WTC11 (cell line): ENCODE measurements around the gene BNIP2. TPM values are rescaled to one million over a fixed set of nuclear protein-coding genes. Genes with fewer than 3 reads are reported as not detected.

Source experiments
- ATAC-seq: fragments of 200-7000 bp; cut with Tn5 transposase; 2 replicates; pipeline ENCODE4 v1.10.0; 2021; ENCODE audit warnings: mild to moderate bottlenecking, moderate library complexity
- CTCF ChIA-PET: fragments of 300-600 bp; sonication (Branson Sonifier 250); formaldehyde crosslinking; loops from one replicate; lab custom pipeline; 2021; ENCODE audit warnings: antibody characterized with exemption; lab: Charles Lee
- POLR2A ChIA-PET: fragments of 350-600 bp; sonication (Branson Sonifier 250); formaldehyde crosslinking; loops from one replicate; lab custom pipeline; 2021; ENCODE audit warnings: antibody characterized with exemption; lab: Charles Lee
- DNase-seq: peaks from one replicate; pipeline ENCODE4 v3.0.0; 2021; ENCODE audit warnings: low spot score
- H3K27ac Mint-ChIP-seq: 2 replicates; pipeline ENCODE4 v1.8.0; 2021; ENCODE audit warnings: mixed read lengths
- H3K27me3 Mint-ChIP-seq: 2 replicates; pipeline ENCODE4 v1.8.0; 2021; ENCODE audit warnings: low read depth, mild to moderate bottlenecking, moderate library complexity, mixed read lengths
- H3K36me3 Mint-ChIP-seq: 2 replicates; pipeline ENCODE4 v1.8.0; 2021; ENCODE audit warnings: mixed read lengths
- H3K4me1 Mint-ChIP-seq: 2 replicates; pipeline ENCODE4 v1.8.0; 2022; ENCODE audit warnings: mixed read lengths
- H3K4me3 Mint-ChIP-seq: 2 replicates; pipeline ENCODE4 v1.8.0; 2021; ENCODE audit warnings: mild to moderate bottlenecking, moderate library complexity, mixed read lengths
- H3K9me3 Mint-ChIP-seq: 2 replicates; pipeline ENCODE4 v1.8.0; 2021; ENCODE audit warnings: mixed read lengths
- ATF1 ChIP-seq: sonication (generic); formaldehyde crosslinking; IDR thresholded peaks from 2 replicates; pipeline ENCODE4 v1.8.1; 2023; ENCODE audit warnings: mild to moderate bottlenecking, moderate library complexity, missing genetic modification reagents
- FOXK1 ChIP-seq: sonication (generic); formaldehyde crosslinking; IDR thresholded peaks from 2 replicates; pipeline ENCODE4 v1.8.0; 2022; ENCODE audit warnings: mild to moderate bottlenecking, moderate library complexity, missing genetic modification reagents
- FOXP1 ChIP-seq: sonication (generic); formaldehyde crosslinking; IDR thresholded peaks from 2 replicates; pipeline ENCODE4 v1.8.0; 2022; ENCODE audit warnings: missing genetic modification reagents, mild to moderate bottlenecking, moderate library complexity, borderline replicate concordance
- GABPB1 ChIP-seq: sonication (generic); formaldehyde crosslinking; IDR thresholded peaks from 2 replicates; pipeline ENCODE4 v1.8.1; 2023; ENCODE audit warnings: mild to moderate bottlenecking, missing genetic modification reagents
- JAZF1 ChIP-seq: fragments of 250-450 bp; sonication (Bioruptor Pico); IDR thresholded peaks from 2 replicates; pipeline ENCODE4 v1.9.0; 2021; ENCODE audit warnings: moderate library complexity, mild to moderate bottlenecking, inconsistent platforms
- KAT7 ChIP-seq: sonication (generic); formaldehyde crosslinking; IDR thresholded peaks from 2 replicates; pipeline ENCODE4 v1.8.1; 2023; ENCODE audit warnings: missing genetic modification reagents, mild to moderate bottlenecking, borderline replicate concordance
- OVOL2 ChIP-seq: fragments of 250-450 bp; sonication (Bioruptor Pico); IDR thresholded peaks from 2 replicates; pipeline ENCODE4 v1.9.0; 2021; ENCODE audit warnings: mild to moderate bottlenecking, borderline replicate concordance
- PRRX2 ChIP-seq: fragments of 250-450 bp; sonication (Bioruptor Pico); IDR thresholded peaks from 2 replicates; pipeline ENCODE4 v1.8.0; 2021; ENCODE audit warnings: mild to moderate bottlenecking
- ZNF138 ChIP-seq: sonication (generic); formaldehyde crosslinking; conservative IDR thresholded peaks from 2 replicates; pipeline ENCODE4 v1.8.1; 2022; ENCODE audit warnings: mild to moderate bottlenecking, moderate library complexity, missing genetic modification reagents
- ZNF263 ChIP-seq: sonication (generic); formaldehyde crosslinking; IDR thresholded peaks from 2 replicates; pipeline ENCODE4 v1.8.1; 2022; ENCODE audit warnings: low read depth, mild to moderate bottlenecking, moderate library complexity, missing genetic modification reagents
- ZNF317 ChIP-seq: sonication (generic); formaldehyde crosslinking; IDR thresholded peaks from 2 replicates; pipeline ENCODE4 v1.8.1; 2023; ENCODE audit warnings: low read depth, mild to moderate bottlenecking, moderate library complexity, missing genetic modification reagents, borderline replicate concordance
- total RNA-seq: library from RNA; stranded (reverse); gene quantifications from 3 replicates; pipeline ENCODE4 v1.2.3, GENCODE V29; 2021
- TF ChIP-seq, protein P1 (sequence below): sonication (generic); formaldehyde crosslinking; IDR thresholded peaks from 2 replicates; pipeline ENCODE4 v1.8.1; 2022; ENCODE audit warnings: mild to moderate bottlenecking, moderate library complexity, missing genetic modification reagents
- TF ChIP-seq, protein P2 (sequence below): sonication (generic); formaldehyde crosslinking; IDR thresholded peaks from 2 replicates; pipeline ENCODE4 v1.8.0; 2023; ENCODE audit warnings: missing genetic modification reagents
- TF ChIP-seq, protein P3 (sequence below): sonication (generic); formaldehyde crosslinking; IDR thresholded peaks from 2 replicates; pipeline ENCODE4 v1.8.0; 2022; ENCODE audit warnings: mild to moderate bottlenecking, missing genetic modification reagents
- TF ChIP-seq, protein P4 (sequence below): sonication (generic); formaldehyde crosslinking; IDR thresholded peaks from 2 replicates; pipeline ENCODE4 v1.8.1; 2023; ENCODE audit warnings: mild to moderate bottlenecking, missing genetic modification reagents
- TF ChIP-seq, protein P5 (sequence below): sonication (generic); formaldehyde crosslinking; IDR thresholded peaks from 2 replicates; pipeline ENCODE4 v1.8.1; 2023; ENCODE audit warnings: mild to moderate bottlenecking, moderate library complexity, missing genetic modification reagents
- TF ChIP-seq, protein P6 (sequence below): sonication (generic); formaldehyde crosslinking; IDR thresholded peaks from 2 replicates; pipeline ENCODE4 v1.8.1; 2023; ENCODE audit warnings: mild to moderate bottlenecking, missing genetic modification reagents, borderline replicate concordance
- TF ChIP-seq, protein P7 (sequence below): sonication (generic); formaldehyde crosslinking; IDR thresholded peaks from 2 replicates; pipeline ENCODE4 v1.8.0; 2022; ENCODE audit warnings: mild to moderate bottlenecking, missing genetic modification reagents
- TF ChIP-seq, protein P8 (sequence below): sonication (generic); formaldehyde crosslinking; IDR thresholded peaks from 2 replicates; pipeline ENCODE4 v1.8.1; 2022; ENCODE audit warnings: low read depth, mild to moderate bottlenecking, moderate library complexity, missing genetic modification reagents, borderline replicate concordance
- TF ChIP-seq, protein P9 (sequence below): sonication (generic); formaldehyde crosslinking; IDR thresholded peaks from 2 replicates; pipeline ENCODE4 v1.8.1; 2022; ENCODE audit warnings: mild to moderate bottlenecking, missing genetic modification reagents, moderate library complexity, borderline replicate concordance

BNIP2 gene
- total RNA-seq, 1 experiment from 2014 or later = 40.3 TPM

DNA sequence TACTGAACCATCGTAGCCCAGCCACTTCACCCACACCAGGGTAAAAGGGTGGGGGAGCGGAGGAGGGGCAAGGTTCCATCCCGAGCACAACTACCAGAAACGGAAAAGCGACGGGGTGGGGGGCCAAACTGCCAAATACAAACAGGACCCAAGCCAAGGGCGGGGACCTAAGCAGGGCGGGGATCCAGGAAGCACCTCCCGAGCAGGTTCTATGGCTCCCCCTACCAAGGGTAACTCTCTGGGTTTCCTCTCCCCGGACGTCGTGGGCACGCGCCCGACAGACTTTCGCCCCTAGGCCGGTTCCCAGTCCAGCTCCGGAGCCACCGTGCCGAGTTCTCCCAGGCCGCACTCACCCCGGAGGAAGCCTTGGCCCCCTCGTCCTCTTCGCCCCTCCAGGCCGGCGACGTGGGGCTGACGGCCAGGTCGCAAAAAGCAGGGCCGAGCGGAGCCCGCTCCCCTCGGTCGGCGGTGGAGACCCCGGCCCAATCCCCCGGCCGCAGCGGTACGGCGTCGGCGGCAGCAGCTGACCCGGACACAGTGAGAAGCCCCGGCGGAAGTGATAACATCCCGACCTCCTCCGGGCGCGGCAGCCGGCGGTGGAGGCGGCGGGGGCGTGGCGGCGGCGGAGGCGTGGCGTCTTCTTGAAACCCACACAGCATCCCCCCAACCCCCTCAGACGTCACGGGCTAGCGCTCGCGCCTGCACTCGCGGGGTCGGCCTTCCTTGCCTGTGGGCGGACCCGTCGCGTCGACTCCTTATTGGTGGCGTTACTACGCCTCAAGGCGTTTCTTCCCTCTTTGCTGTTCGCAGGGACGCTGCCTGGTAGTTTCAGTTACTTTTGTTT is at the start of gene BNIP2 (continued):
- TF ChIP-seq, protein P1, sequence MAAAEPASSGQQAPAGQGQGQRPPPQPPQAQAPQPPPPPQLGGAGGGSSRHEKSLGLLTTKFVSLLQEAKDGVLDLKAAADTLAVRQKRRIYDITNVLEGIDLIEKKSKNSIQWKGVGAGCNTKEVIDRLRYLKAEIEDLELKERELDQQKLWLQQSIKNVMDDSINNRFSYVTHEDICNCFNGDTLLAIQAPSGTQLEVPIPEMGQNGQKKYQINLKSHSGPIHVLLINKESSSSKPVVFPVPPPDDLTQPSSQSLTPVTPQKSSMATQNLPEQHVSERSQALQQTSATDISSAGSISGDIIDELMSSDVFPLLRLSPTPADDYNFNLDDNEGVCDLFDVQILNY (CRISPR knock-in tag) = 0 out of 2 replicates have a peak, but pooled peaks have one; percentile 23
- TF ChIP-seq KAT7 (peak; percentile 62; the same call in 1 of the 2 replicates), ZNF263 (no peak), ZNF138 (0 out of 2 replicates have a peak, but pooled peaks have one; percentile 43), JAZF1 (CRISPR knock-in tag) (no peak), OVOL2 (no peak), FOXK1 (CRISPR knock-in tag) (peak; percentile 67; the same call in 1 of the 2 replicates), FOXP1 (CRISPR knock-in tag) (peak; percentile 75), ATF1 (CRISPR knock-in tag) (no peak)
- TF ChIP-seq, protein P2, sequence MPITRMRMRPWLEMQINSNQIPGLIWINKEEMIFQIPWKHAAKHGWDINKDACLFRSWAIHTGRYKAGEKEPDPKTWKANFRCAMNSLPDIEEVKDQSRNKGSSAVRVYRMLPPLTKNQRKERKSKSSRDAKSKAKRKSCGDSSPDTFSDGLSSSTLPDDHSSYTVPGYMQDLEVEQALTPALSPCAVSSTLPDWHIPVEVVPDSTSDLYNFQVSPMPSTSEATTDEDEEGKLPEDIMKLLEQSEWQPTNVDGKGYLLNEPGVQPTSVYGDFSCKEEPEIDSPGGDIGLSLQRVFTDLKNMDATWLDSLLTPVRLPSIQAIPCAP (CRISPR knock-in tag) = no peak
- TF ChIP-seq, protein P3, sequence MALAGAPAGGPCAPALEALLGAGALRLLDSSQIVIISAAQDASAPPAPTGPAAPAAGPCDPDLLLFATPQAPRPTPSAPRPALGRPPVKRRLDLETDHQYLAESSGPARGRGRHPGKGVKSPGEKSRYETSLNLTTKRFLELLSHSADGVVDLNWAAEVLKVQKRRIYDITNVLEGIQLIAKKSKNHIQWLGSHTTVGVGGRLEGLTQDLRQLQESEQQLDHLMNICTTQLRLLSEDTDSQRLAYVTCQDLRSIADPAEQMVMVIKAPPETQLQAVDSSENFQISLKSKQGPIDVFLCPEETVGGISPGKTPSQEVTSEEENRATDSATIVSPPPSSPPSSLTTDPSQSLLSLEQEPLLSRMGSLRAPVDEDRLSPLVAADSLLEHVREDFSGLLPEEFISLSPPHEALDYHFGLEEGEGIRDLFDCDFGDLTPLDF (CRISPR knock-in tag) = no peak
- TF ChIP-seq, protein P4, sequence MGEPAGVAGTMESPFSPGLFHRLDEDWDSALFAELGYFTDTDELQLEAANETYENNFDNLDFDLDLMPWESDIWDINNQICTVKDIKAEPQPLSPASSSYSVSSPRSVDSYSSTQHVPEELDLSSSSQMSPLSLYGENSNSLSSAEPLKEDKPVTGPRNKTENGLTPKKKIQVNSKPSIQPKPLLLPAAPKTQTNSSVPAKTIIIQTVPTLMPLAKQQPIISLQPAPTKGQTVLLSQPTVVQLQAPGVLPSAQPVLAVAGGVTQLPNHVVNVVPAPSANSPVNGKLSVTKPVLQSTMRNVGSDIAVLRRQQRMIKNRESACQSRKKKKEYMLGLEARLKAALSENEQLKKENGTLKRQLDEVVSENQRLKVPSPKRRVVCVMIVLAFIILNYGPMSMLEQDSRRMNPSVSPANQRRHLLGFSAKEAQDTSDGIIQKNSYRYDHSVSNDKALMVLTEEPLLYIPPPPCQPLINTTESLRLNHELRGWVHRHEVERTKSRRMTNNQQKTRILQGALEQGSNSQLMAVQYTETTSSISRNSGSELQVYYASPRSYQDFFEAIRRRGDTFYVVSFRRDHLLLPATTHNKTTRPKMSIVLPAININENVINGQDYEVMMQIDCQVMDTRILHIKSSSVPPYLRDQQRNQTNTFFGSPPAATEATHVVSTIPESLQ (CRISPR knock-in tag) = no peak
- TF ChIP-seq, protein P5, sequence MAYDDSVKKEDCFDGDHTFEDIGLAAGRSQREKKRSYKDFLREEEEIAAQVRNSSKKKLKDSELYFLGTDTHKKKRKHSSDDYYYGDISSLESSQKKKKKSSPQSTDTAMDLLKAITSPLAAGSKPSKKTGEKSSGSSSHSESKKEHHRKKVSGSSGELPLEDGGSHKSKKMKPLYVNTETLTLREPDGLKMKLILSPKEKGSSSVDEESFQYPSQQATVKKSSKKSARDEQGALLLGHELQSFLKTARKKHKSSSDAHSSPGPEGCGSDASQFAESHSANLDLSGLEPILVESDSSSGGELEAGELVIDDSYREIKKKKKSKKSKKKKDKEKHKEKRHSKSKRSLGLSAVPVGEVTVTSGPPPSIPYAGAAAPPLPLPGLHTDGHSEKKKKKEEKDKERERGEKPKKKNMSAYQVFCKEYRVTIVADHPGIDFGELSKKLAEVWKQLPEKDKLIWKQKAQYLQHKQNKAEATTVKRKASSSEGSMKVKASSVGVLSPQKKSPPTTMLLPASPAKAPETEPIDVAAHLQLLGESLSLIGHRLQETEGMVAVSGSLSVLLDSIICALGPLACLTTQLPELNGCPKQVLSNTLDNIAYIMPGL = peak; percentile 83

DNA sequence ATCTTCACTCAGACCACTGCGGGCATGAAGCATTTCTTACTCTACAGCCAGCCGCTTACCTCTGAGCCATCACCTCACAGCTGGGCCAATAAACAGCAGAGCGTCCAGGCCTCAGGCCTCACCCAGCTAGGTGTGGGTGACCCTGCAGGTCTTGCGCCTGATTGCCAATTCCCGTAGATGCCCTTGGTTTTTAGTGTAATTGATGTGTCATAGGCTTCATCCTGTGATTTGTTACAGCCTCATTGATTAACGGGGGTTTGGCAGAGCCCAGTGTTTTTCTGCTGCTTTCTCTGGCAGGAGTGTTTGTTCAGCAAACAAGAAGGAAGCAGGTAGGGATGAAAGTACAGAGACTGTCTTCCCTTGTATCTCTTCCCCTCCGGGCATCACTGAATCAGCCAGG is 49.6 kb upstream of the BNIP2 start:
- Mint-ChIP-seq H3K4me3 (no peak overlapping the region), H3K4me1 (no peaks in the 10 kb centered on the region), H3K27ac (no peak overlapping the region), H3K9me3 (peaks cover 7% of the 10 kb centered on the region), H3K36me3 (peaks cover 1% of the 10 kb centered on the region), H3K27me3 (0 out of 2 replicates have a peak, but pooled peaks cover under 1% of the 10 kb centered on the region)
- no peak for DNase-seq
- CTCF ChIA-PET = no interaction called here
- no peak for ATAC-seq
- POLR2A ChIA-PET = no interaction called here
- TF ChIP-seq, protein P6, sequence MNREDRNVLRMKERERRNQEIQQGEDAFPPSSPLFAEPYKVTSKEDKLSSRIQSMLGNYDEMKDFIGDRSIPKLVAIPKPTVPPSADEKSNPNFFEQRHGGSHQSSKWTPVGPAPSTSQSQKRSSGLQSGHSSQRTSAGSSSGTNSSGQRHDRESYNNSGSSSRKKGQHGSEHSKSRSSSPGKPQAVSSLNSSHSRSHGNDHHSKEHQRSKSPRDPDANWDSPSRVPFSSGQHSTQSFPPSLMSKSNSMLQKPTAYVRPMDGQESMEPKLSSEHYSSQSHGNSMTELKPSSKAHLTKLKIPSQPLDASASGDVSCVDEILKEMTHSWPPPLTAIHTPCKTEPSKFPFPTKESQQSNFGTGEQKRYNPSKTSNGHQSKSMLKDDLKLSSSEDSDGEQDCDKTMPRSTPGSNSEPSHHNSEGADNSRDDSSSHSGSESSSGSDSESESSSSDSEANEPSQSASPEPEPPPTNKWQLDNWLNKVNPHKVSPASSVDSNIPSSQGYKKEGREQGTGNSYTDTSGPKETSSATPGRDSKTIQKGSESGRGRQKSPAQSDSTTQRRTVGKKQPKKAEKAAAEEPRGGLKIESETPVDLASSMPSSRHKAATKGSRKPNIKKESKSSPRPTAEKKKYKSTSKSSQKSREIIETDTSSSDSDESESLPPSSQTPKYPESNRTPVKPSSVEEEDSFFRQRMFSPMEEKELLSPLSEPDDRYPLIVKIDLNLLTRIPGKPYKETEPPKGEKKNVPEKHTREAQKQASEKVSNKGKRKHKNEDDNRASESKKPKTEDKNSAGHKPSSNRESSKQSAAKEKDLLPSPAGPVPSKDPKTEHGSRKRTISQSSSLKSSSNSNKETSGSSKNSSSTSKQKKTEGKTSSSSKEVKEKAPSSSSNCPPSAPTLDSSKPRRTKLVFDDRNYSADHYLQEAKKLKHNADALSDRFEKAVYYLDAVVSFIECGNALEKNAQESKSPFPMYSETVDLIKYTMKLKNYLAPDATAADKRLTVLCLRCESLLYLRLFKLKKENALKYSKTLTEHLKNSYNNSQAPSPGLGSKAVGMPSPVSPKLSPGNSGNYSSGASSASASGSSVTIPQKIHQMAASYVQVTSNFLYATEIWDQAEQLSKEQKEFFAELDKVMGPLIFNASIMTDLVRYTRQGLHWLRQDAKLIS (CRISPR knock-in tag) = no peak
- TF ChIP-seq, protein P7, sequence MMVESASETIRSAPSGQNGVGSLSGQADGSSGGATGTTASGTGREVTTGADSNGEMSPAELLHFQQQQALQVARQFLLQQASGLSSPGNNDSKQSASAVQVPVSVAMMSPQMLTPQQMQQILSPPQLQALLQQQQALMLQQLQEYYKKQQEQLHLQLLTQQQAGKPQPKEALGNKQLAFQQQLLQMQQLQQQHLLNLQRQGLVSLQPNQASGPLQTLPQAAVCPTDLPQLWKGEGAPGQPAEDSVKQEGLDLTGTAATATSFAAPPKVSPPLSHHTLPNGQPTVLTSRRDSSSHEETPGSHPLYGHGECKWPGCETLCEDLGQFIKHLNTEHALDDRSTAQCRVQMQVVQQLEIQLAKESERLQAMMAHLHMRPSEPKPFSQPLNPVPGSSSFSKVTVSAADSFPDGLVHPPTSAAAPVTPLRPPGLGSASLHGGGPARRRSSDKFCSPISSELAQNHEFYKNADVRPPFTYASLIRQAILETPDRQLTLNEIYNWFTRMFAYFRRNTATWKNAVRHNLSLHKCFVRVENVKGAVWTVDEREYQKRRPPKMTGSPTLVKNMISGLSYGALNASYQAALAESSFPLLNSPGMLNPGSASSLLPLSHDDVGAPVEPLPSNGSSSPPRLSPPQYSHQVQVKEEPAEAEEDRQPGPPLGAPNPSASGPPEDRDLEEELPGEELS = no peak
- TF ChIP-seq, protein P8, sequence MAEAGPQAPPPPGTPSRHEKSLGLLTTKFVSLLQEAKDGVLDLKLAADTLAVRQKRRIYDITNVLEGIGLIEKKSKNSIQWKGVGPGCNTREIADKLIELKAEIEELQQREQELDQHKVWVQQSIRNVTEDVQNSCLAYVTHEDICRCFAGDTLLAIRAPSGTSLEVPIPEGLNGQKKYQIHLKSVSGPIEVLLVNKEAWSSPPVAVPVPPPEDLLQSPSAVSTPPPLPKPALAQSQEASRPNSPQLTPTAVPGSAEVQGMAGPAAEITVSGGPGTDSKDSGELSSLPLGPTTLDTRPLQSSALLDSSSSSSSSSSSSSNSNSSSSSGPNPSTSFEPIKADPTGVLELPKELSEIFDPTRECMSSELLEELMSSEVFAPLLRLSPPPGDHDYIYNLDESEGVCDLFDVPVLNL = no peak
- no peak for TF ChIP-seq FOXK1 (CRISPR knock-in tag)
- no peak for TF ChIP-seq PRRX2 (CRISPR knock-in tag)
- TF ChIP-seq, protein P9, sequence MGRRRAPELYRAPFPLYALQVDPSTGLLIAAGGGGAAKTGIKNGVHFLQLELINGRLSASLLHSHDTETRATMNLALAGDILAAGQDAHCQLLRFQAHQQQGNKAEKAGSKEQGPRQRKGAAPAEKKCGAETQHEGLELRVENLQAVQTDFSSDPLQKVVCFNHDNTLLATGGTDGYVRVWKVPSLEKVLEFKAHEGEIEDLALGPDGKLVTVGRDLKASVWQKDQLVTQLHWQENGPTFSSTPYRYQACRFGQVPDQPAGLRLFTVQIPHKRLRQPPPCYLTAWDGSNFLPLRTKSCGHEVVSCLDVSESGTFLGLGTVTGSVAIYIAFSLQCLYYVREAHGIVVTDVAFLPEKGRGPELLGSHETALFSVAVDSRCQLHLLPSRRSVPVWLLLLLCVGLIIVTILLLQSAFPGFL (CRISPR knock-in tag) = no peak
- no peak for TF ChIP-seq GABPB1 (CRISPR knock-in tag)
- no peak for TF ChIP-seq ZNF317 (CRISPR knock-in tag)
